Hepatocyte (in vitro differentiated cells): ENCODE measurements around the gene ABCC11. TPM values are rescaled to one million over a fixed set of nuclear protein-coding genes. Genes with fewer than 3 reads are reported as not detected.
"Not testable (repeated sequence)": the region's sequence is repeated elsewhere in the genome, so short reads cannot be mapped to it uniquely, and the experiment has no call there.

Source experiments
- DNase-seq: peaks from one replicate; pipeline ENCODE4 v3.0.0-alpha.2; 2016; ENCODE audit warnings: low spot score
- H2AFZ ChIP-seq: fragments of 200-600 bp; sonication (generic); 2 replicates; pipeline ENCODE4 v1.6.0; 2016; ENCODE audit warnings: antibody characterized with exemption, mild to moderate bottlenecking
- H3K27ac ChIP-seq: fragments of 200-600 bp; sonication (generic); 2 replicates; pipeline ENCODE4 v1.5.1; 2016; ENCODE audit warnings: mild to moderate bottlenecking
- H3K27me3 ChIP-seq: fragments of 200-600 bp; sonication (generic); 2 replicates; pipeline ENCODE4 v1.6.1; 2016
- H3K36me3 ChIP-seq: fragments of 200-600 bp; sonication (generic); replicated peaks from 2 replicates; pipeline ENCODE4 v1.5.1; 2016; ENCODE audit warnings: low read depth; ENCODE audit not compliant: insufficient read depth
- H3K4me1 ChIP-seq: fragments of 200-600 bp; sonication (generic); 2 replicates; pipeline ENCODE4 v1.5.1; 2016; ENCODE audit warnings: mild to moderate bottlenecking, moderate library complexity; ENCODE audit not compliant: insufficient read depth
- H3K4me2 ChIP-seq: fragments of 200-600 bp; sonication (generic); 2 replicates; pipeline ENCODE4 v1.6.0; 2016
- H3K4me3 ChIP-seq: fragments of 200-600 bp; sonication (generic); 2 replicates; pipeline ENCODE4 v1.5.1; 2016; ENCODE audit warnings: mild to moderate bottlenecking
- H3K79me2 ChIP-seq: fragments of 200-600 bp; sonication (generic); 2 replicates; pipeline ENCODE4 v1.6.0; 2017; ENCODE audit warnings: mild to moderate bottlenecking
- H3K9me2 ChIP-seq: fragments of 200-600 bp; sonication (generic); replicated peaks from 2 replicates; pipeline ENCODE4 v1.6.0; 2017; ENCODE audit warnings: mild to moderate bottlenecking; ENCODE audit not compliant: insufficient read depth
- H3K9me3 ChIP-seq: fragments of 200-600 bp; sonication (generic); 2 replicates; pipeline ENCODE4 v1.5.1; 2016; ENCODE audit warnings: low read depth, mild to moderate bottlenecking
- H4K20me1 ChIP-seq: fragments of 200-600 bp; sonication (generic); 2 replicates; pipeline ENCODE4 v1.6.0; 2016; ENCODE audit warnings: mild to moderate bottlenecking; ENCODE audit not compliant: insufficient read depth, poor library complexity, severe bottlenecking
- CTCF ChIP-seq: fragments of 200-600 bp; sonication (generic); IDR thresholded peaks from 2 replicates; pipeline ENCODE4 v1.5.1; 2016; ENCODE audit warnings: antibody characterized with exemption, mild to moderate bottlenecking; ENCODE audit not compliant: poor library complexity
- EZH2 ChIP-seq: fragments of 200-600 bp; sonication (generic); IDR thresholded peaks from 2 replicates; pipeline ENCODE4 v1.6.1; 2016; ENCODE audit warnings: antibody characterized with exemption, mild to moderate bottlenecking, borderline replicate concordance
- EZH2phosphoT487 ChIP-seq: fragments of 200-600 bp; sonication (generic); IDR thresholded peaks from one replicate; pipeline ENCODE4 v1.6.1; 2018; ENCODE audit warnings: antibody characterized with exemption, mild to moderate bottlenecking, low read depth, moderate library complexity; ENCODE audit not compliant: unreplicated experiment, severe bottlenecking
- WGBS: methylation state at CpG from one replicate; pipeline ENCODE4 v1.1.6; 2016; ENCODE audit warnings: low lambda C conversion rate; ENCODE audit errors: missing lambda C conversion rate; 5-methylcytosine and 5-hydroxymethylcytosine counted together
- polyA plus RNA-seq: library from polyadenylated mRNA; unstranded; fragments of >200 nt; fragmentation: Nextera tagmentation; extraction: Ambion mirVana; gene quantifications from 2 replicates; pipeline ENCODE4 v1.2.1, GENCODE V29; 2016
- total RNA-seq: library from RNA; depleted of rRNA; stranded (reverse); fragments of >200 nt; gene quantifications from 2 replicates; pipeline ENCODE4 v1.2.3, GENCODE V29; 2014

The ABCC11 gene
- total and polyA plus RNA-seq, 2 experiments from 2014 or later: 0.50 to 2.0 TPM

GRCh38 chr16:48169896-48170295 is 77.4 kb downstream of the ABCC11 start:
- Histone ChIP-seq H3K4me2 (no peak overlapping the region), H3K4me1 (peaks cover 3% of the 10 kb centered on the region), H3K9me2 (no peaks in the 10 kb centered on the region), H3K9me3 (no peaks in the 10 kb centered on the region), H2AFZ (no peak overlapping the region), H3K27me3 (no peaks in the 10 kb centered on the region), H3K36me3 (no peaks in the 10 kb centered on the region), H3K79me2 (no peaks in the 10 kb centered on the region), H3K4me3 (no peak overlapping the region), H4K20me1 (no peaks in the 10 kb centered on the region), H3K27ac (no peak overlapping the region)
- no peak for TF ChIP-seq EZH2
- TF ChIP-seq EZH2phosphoT487: no peak
- no peak for TF ChIP-seq CTCF
- no peak for DNase-seq
- 91% methylated on average over 8 of the region's 8 CpGs for WGBS

- H3K4me1 ChIP-seq: peaks cover 3% of the 10 kb centered on the region
- H3K9me2 ChIP-seq: no peaks in the 10 kb centered on the region
- no peaks in the 10 kb centered on the region for H3K79me2 ChIP-seq
- no peaks in the 10 kb centered on the region for H3K27me3 ChIP-seq
- no peak for DNase-seq
- no peak for TF ChIP-seq CTCF
- no peak for TF ChIP-seq EZH2phosphoT487
- TF ChIP-seq EZH2: no peak
- no peak overlapping the region for H3K4me3 ChIP-seq
- H4K20me1 ChIP-seq: no peaks in the 10 kb centered on the region
- H2AFZ ChIP-seq: no peak overlapping the region
- WGBS: 83% methylated on average over 1 of the region's 1 CpG
- no peaks in the 10 kb centered on the region for H3K9me3 ChIP-seq
- H3K27ac ChIP-seq: no peak overlapping the region
- H3K4me2 ChIP-seq: no peak overlapping the region
- no peaks in the 10 kb centered on the region for H3K36me3 ChIP-seq
These were observed 79.3 kb downstream of the ABCC11 start for GRCh38 chr16:48168075-48168474.

- 89% methylated on average over 5 of the region's 5 CpGs for WGBS
- not testable (repeated sequence) for DNase-seq, H3K9me3 ChIP-seq
These were observed 80.7 kb downstream of the ABCC11 start for GRCh38 chr16:48166617-48167016.

GRCh38 chr16:48165961-48166578 is 81.3 kb downstream of the ABCC11 start:
- H3K4me3 ChIP-seq: no peak overlapping the region
- H3K27me3 ChIP-seq: no peaks in the 10 kb centered on the region
- H4K20me1 ChIP-seq: no peaks in the 10 kb centered on the region
- DNase-seq: no peak
- H3K9me3 ChIP-seq: no peaks in the 10 kb centered on the region
- H3K27ac ChIP-seq: no peak overlapping the region
- TF ChIP-seq CTCF: no peak
- no peak for TF ChIP-seq EZH2phosphoT487
- TF ChIP-seq EZH2: no peak
- 77% methylated on average over 4 of the region's 4 CpGs for WGBS
- H3K36me3 ChIP-seq: no peaks in the 10 kb centered on the region
- no peaks in the 10 kb centered on the region for H3K79me2 ChIP-seq
- H3K9me2 ChIP-seq: no peaks in the 10 kb centered on the region
- peaks cover 3% of the 10 kb centered on the region for H3K4me1 ChIP-seq
- H3K4me2 ChIP-seq: peak overlapping the region; percentile 64
- H2AFZ ChIP-seq: no peak overlapping the region

More at GRCh38 chr16:48166617-48167016, 80.7 kb downstream of the ABCC11 start:
- not testable (repeated sequence) for H3K27ac ChIP-seq, H4K20me1 ChIP-seq, H3K27me3 ChIP-seq, H2AFZ ChIP-seq, H3K9me2 ChIP-seq, H3K36me3 ChIP-seq, H3K4me3 ChIP-seq, H3K4me1 ChIP-seq, H3K4me2 ChIP-seq, H3K79me2 ChIP-seq
